ENCODE data around the gene CCNO. TPM values are rescaled to one million over a fixed set of nuclear protein-coding genes. Genes with fewer than 3 reads are reported as not detected.

The CCNO gene
- total and polyA plus RNA-seq, 2 of the 8 experiments (the other 6 are each of a cell fraction or from before 2014, with no cell fraction given): 0.14 to 0.41 TPM

- TF ChIP-seq JUND (IDR thresholded peaks at IDR 0.05; ENCODE audit: low read length) (no peak), CHD1 (IDR thresholded peaks at IDR 0.05; ENCODE audit: low read depth, low read length) (no peak), SIN3A (conservative IDR thresholded peaks at IDR 0.05 in 1 of 2, IDR thresholded peaks at IDR 0.05 in 1 of 2; ENCODE audit: low read depth in 1 of 2, low read length in 2 of 2) (peak in 1 of 2 experiments; percentile 15; a peak in 1 of 4 replicates), GTF2F1 (IDR thresholded peaks at IDR 0.05; ENCODE audit: borderline replicate concordance, low read depth, low read length) (no peak), JUN (IDR thresholded peaks at IDR 0.05; ENCODE audit: low read depth, low read length) (no peak), RFX5 (IDR thresholded peaks at IDR 0.05; ENCODE audit: borderline replicate concordance, low read depth, low read length) (no peak), POLR2A (IDR thresholded peaks at IDR 0.05; ENCODE audit: control extremely low read depth in 1 of 2, low read depth in 2 of 2, low read length in 2 of 2) (no peak), RAD21 (IDR thresholded peaks at IDR 0.05 in 1 of 2, conservative IDR thresholded peaks at IDR 0.05 in 1 of 2; ENCODE audit: low read depth in 2 of 2, low read length in 2 of 2) (no peak), ZNF274 (IDR thresholded peaks at IDR 0.05; ENCODE audit: borderline replicate concordance, extremely low read depth, low read length) (no peak), SP4 (IDR thresholded peaks at IDR 0.05; ENCODE audit: low read length) (no peak), MAX (IDR thresholded peaks at IDR 0.05) (0 out of 2 replicates have a peak, but pooled peaks have one; percentile 45), EP300 (IDR thresholded peaks at IDR 0.05; ENCODE audit: borderline replicate concordance in 1 of 2, low read depth in 2 of 2, low read length in 2 of 2) (no peak), CBX5 (IDR thresholded peaks at IDR 0.05; ENCODE audit: low read depth, low read length) (no peak), KDM4A (IDR thresholded peaks at IDR 0.05; ENCODE audit: low read depth, low read length, severe bottlenecking) (no peak), RXRA (IDR thresholded peaks at IDR 0.05; ENCODE audit: insufficient read depth, low read depth, low read length) (no peak), POU5F1 (IDR thresholded peaks at IDR 0.05; ENCODE audit: low read depth, low read length) (no peak), BACH1 (IDR thresholded peaks at IDR 0.05; ENCODE audit: low read length) (no peak), RNF2 (IDR thresholded peaks at IDR 0.05; ENCODE audit: borderline replicate concordance, low read depth, low read length, missing control alignments, poor library complexity, severe bottlenecking) (no peak)
- TF ChIP-seq, protein P1, sequence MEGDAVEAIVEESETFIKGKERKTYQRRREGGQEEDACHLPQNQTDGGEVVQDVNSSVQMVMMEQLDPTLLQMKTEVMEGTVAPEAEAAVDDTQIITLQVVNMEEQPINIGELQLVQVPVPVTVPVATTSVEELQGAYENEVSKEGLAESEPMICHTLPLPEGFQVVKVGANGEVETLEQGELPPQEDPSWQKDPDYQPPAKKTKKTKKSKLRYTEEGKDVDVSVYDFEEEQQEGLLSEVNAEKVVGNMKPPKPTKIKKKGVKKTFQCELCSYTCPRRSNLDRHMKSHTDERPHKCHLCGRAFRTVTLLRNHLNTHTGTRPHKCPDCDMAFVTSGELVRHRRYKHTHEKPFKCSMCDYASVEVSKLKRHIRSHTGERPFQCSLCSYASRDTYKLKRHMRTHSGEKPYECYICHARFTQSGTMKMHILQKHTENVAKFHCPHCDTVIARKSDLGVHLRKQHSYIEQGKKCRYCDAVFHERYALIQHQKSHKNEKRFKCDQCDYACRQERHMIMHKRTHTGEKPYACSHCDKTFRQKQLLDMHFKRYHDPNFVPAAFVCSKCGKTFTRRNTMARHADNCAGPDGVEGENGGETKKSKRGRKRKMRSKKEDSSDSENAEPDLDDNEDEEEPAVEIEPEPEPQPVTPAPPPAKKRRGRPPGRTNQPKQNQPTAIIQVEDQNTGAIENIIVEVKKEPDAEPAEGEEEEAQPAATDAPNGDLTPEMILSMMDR (IDR thresholded peaks at IDR 0.05; ENCODE audit: control extremely low read depth in 1 of 3, insufficient read depth in 1 of 3, low read depth in 1 of 3, low read length in 3 of 3): no peak
Observed at GRCh38 chr5:55232271-55232984, 980 bp downstream of the CCNO start (continued).
